GM21367 (cell line): ENCODE data around the gene MARK2.

Experiments used
- ATAC-seq: cut with Tn5 transposase; IDR thresholded peaks from one replicate; pipeline ENCODE4 v1.9.1; 2021; ENCODE audit not compliant: unreplicated experiment

MARK2 gene

GRCh38 chr11:63829823-63830489, 9.0 kb upstream of the MARK2 start:
- no peak for ATAC-seq

DNA sequence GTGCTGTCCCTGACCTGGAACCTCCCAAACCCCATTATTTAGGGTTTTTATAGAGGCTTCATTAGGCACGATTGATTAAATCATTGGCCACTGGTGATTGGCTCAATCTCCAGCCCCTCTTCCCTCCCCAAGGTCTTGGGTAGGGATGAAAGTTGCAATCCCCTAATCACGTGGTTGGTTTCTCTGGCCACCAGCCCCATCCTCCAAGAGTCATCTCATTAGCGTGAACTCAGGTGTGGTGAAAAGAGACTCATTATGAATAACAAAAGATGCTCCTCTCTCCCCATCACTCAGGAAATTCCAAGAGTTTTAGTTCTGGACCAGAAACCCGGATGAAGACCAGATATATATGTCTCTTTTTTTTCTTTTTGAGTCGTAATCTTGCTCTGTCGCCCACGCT, 7.6 kb upstream of the MARK2 start:
- ATAC-seq, result no peak

GRCh38 chr11:63832336-63832735, 6.6 kb upstream of the MARK2 start:
- ATAC-seq, result no peak

DNA sequence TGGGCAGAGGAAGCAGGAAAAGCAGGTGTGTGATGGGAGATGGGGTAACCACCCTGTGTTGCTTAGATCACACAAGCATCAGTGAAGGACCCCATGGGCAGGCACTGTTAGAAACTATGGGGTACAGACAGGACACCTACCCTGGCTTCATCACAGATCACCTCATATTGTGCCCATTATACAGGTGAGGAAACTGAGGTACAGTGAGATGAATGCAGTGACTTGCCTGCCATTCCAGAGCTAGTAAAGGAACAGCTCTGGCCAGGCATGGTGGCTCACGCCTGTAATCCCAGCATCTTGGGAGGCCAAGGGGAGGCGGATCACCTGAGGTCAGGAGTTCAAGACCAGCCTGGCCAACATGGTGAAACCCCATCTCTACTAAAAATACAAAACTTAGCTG, 5.9 kb upstream of the MARK2 start:
- ATAC-seq, result no peak

DNA sequence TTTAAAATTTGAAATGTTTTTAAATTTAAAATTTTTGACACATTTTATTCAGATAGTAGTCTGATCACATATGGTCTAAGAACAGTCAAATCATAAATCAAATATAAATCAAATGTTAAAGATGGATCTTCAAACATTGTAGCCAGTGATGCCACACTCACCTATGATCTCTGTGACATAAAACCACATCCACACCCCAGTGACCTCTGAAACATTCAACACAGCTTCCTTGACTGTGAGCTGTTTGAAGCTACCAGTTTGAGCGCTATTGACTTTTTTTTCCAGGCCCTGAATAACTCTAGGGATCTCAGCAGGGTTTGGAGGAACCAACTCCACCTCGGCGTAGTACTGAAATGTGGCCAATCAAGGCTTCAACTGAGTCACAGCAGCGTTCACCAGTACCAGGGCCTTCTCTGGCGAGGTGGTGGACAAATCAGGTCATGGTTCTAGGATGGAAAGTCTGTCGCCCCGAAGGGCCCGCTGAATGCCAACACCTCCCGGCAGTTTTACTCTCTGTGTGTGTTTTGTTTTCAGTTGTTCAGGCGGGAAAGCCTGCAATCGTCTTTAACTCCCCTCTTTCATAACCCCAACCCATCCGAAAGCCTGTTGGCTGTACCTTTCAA, 4.3 kb upstream of the MARK2 start:
- no peak for ATAC-seq

- no peak for ATAC-seq
These were observed 3.8 kb upstream of the MARK2 start for GRCh38 chr11:63835158-63835545.

DNA sequence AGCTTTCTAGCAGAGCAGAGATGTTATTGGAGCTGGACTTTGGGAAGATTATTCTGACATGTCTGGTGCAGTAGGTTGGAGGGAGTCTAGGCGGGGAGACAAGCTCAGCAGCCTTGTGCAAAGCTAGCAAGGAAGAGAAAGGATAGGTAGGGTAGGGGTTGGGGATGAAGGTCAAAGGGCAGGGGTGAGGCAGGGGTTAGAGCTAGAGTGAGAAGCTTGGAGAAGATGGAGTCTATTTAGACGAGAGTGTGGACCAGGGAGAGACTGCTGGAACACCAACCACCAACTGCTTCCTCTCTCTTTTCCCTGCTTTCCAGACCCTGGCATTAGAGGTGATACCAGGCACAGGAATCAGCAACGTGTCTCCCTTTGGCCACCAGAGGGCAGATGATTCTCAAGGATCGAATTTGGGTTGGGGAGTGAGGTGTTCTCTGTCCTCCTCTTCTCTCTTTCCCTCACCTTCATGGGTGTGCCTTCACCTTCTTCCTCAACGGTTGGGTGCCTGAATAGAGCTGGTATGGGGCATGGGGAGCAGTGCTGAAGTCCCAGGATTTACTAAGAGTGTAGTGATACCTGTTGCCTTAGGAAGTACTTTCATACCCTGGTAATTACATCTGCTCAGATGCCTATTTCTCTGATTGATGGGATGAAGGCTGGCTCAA, 1.8 kb upstream of the MARK2 start:
- ATAC-seq, result no peak

- no peak for ATAC-seq
These were observed 1.2 kb upstream of the MARK2 start for GRCh38 chr11:63837739-63838138.

GRCh38 chr11:63838150-63838677, 696 bp upstream of the MARK2 start:
- ATAC-seq, result no peak

DNA sequence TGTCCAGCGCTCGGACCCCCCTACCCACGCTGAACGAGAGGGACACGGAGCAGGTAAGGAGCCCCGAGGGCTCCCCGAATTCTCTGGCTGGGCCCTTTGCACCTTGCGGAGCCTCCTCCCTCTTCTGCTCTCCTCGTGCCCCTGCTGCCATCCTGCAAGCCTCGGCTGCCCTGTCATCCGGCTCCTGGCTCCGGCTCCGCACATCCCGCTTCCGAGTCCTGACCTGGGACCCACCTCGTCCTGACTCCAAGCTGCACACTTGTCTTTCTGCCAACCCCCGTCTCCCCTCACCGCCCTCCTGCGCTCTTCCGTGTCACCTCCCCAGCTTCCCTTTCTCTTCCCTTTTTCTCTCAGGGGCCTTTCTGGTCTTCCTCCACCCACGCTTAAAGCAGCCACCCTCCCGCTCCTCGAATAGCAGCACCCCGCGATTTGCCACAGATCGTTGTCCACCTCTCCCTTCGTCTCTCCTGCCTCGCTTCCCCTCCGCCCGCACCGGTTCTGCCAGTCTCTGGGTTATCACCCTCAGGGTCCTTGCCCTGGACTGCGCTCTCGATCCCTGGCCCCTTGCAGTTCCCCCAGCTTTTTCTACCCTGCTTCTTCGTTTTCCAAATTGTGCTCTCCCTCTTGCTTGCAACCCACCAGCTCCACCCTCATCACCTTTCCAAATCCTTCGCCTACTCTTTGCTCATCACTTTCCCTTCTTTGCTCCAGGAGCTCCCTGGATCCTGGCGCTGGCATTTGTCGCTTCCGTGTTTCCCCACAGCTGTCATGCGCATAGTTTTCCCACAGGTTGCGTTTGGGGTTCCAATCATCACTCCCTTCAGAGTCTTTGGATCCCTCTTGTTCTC, 822 bp downstream of the MARK2 start:
- ATAC-seq, result no peak

DNA sequence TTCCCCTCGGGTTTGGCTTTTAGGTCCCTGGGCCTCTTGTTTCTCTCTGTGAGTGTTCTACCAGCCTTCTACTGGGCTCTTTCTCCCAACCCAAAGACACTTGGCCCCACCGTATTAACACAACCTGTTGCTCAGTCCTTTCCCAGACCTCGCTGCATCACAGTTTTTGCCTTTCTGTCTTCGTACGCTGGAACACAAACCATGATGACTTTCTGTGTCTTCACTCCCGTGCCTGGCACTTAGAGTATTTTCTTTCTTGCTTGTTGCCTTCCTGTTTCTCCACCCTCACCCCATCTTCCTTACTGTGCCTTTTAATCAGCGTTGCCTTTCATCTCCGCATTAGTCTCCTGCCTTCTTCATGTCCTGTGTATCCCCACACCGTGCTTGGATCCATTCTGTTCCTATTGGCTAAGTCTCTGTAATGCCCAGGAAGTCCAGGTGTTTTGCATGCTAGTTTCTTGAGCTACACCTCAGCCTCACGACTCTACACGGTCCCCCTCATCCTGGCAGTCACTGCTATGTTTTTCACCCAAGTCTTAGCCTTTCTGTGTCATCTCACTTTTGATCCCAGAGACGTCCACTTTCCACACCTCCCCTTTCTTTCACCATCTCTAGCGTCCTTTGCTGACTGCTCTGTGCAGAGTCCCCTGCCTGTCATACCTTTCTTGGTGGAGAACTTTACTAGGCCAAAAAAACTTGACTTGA, 1.6 kb downstream of the MARK2 start:
- no peak for ATAC-seq

DNA sequence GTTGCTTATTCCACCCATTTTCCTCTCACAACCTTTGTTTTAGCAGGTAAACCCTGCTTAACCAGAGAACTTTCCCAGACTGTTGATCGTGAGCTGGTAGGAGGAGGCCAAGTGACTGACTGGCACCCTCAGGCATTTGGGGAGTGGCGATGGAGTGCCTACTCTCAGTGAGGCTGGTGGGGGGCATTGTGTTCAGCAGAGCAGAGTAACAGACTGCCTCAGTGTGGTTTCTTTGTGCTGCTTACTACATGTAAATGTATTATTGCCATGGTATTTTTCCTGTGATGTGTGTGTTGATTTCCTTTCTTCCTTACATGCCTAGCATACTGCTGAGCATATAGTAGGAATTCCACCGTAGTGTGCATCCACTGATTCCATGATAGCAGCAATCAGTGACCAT, 2.6 kb downstream of the MARK2 start:
- no peak for ATAC-seq

DNA sequence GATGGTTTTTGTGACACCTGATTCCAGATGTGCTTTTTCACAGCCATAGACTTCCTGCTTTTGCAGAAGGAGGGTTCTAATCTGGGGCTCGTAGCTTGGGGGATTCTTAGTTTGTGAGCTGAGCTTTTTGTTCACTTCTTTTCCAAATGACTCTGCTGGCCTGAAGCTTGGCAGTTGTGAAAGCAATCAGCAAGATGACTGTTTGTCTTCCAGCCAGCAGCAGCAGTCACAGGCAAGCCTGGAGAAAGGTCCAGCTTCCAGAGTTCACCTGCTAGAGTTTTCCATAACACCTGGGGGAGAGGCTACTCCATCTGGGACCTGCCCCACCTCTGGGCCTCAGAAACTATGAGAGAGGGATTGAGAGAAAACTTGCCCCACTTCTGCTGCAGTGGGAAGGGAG, 4.1 kb downstream of the MARK2 start:
- no peak for ATAC-seq

DNA sequence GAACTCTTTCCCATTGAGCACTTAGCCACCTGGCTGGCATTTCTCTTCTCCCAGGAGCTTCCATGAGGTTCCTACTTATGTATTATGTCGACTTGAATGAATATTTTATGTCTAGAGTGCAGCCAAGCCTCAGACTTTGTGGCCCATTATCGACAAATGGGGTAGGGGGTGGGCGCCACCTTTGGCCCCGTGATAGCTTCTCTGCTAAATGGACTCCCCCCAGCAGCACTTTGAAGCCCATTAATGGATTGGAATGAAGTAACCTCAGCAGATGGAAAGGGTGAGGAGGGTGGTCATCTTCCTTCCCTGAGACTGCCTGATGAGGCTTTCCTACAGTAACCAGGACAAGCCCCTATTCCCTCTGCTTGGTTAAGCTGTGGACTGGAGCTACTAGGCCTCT, 5.9 kb downstream of the MARK2 start:
- ATAC-seq, result no peak

GRCh38 chr11:63845303-63845702, 6.4 kb downstream of the MARK2 start:
- no peak for ATAC-seq

- no peak for ATAC-seq
These were observed 7.0 kb downstream of the MARK2 start for GRCh38 chr11:63845911-63846310.

GRCh38 chr11:63846897-63847296, 8.0 kb downstream of the MARK2 start:
- no peak for ATAC-seq

DNA sequence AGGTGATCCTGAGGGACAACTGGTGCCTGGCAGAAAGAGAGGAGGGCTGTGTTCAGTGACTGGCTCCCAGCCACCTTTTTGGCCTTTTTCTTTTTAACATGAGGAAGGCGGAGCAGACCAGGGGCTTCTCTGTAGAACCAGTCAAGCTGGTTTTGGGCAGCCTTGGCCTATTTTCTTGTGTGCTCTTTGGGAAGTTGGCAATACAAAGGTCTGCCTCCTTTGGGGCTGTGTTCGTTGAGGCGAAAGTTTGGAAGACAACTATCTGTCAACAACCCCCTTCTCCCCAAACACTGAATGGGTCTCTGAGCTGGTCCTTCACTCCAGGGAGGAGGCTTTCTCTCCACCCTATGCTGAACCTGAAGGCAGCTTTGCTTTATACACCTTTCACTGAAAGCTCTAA, 8.5 kb downstream of the MARK2 start:
- no peak for ATAC-seq

GRCh38 chr11:63849691-63850090, 10.8 kb downstream of the MARK2 start:
- ATAC-seq, result no peak

DNA sequence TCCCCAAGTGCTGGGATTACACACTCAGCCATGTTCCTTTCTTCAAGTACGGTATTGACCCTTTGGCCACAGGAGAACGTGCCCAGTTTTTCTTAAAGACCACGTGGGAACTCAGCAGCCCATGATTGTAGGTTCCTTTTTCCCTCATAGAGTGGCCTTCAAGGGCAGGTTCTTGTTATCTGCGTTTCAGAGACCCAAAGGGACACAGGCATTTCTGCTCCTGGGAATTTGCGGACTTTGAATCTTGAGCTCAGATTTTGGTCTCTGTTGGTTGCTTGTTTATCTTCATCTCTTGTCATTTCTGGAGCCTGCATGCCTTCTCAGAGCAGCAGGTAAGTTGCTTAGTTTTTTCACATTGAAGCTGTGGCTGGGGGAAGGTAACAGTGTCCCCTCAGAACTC, 12.0 kb downstream of the MARK2 start:
- no peak for ATAC-seq

- no peak for ATAC-seq
These were observed 12.5 kb downstream of the MARK2 start for GRCh38 chr11:63851364-63851763.
